ENCODE results near the gene ZNF366. TPM values are rescaled to one million over a fixed set of nuclear protein-coding genes. Genes with fewer than 3 reads are reported as not detected.

ZNF366 gene
- total RNA-seq, 6 experiments from 2014 or later = 0.77 to 2.3 (median 1.2) TPM

GRCh38 chr5:72531496-72532190, 24.4 kb upstream of the ZNF366 start:
- 80% methylated on average over 4 of the region's 4 CpGs for WGBS (ENCODE audit: insufficient coverage, low coverage, low lambda C conversion rate, missing lambda C conversion rate)
- no peak overlapping the region for H3K4me3 ChIP-seq
- ATAC-seq (no peak), DNase-seq (no peak)
- H3K4me1 ChIP-seq = no peaks in the 10 kb centered on the region
- H3K36me3 ChIP-seq = no peaks in the 10 kb centered on the region
- no peaks in the 10 kb centered on the region for H3K9me3 ChIP-seq
- TF ChIP-seq CTCF (IDR thresholded peaks at IDR 0.05) (no peak), POLR2A (IDR thresholded peaks at IDR 0.05) (no peak)
- intact Hi-C loops (cut with DNase I) = no loop called here
- H3K27me3 ChIP-seq = no peaks in the 10 kb centered on the region
- H3K27ac ChIP-seq = no peak overlapping the region

GRCh38 chr5:72530196-72530595, 23.0 kb upstream of the ZNF366 start:
- 81% methylated on average over 7 of the region's 7 CpGs for WGBS (ENCODE audit: insufficient coverage, low coverage, low lambda C conversion rate, missing lambda C conversion rate)

GRCh38 chr5:72529383-72529782, 22.2 kb upstream of the ZNF366 start:
- no peaks in the 10 kb centered on the region for H3K9me3 ChIP-seq
- intact Hi-C loops (cut with DNase I) = no loop called here
- DNase-seq (no peak), ATAC-seq (no peak)
- 83% methylated on average over 1 of the region's 2 CpGs for WGBS (ENCODE audit: insufficient coverage, low coverage, low lambda C conversion rate, missing lambda C conversion rate)
- no peaks in the 10 kb centered on the region for H3K27me3 ChIP-seq
- no peaks in the 10 kb centered on the region for H3K36me3 ChIP-seq
- TF ChIP-seq POLR2A (IDR thresholded peaks at IDR 0.05) = no peak
- no peak for TF ChIP-seq CTCF (IDR thresholded peaks at IDR 0.05)
- H3K4me1 ChIP-seq = no peaks in the 10 kb centered on the region
- no peak overlapping the region for H3K4me3 ChIP-seq
- H3K27ac ChIP-seq = no peak overlapping the region

More at GRCh38 chr5:72530196-72530595, 23.0 kb upstream of the ZNF366 start:
- TF ChIP-seq POLR2A (IDR thresholded peaks at IDR 0.05) (no peak), CTCF (IDR thresholded peaks at IDR 0.05) (no peak)
- no peak overlapping the region for H3K4me3 ChIP-seq
- H3K36me3 ChIP-seq = no peaks in the 10 kb centered on the region
- H3K27me3 ChIP-seq = no peaks in the 10 kb centered on the region
- H3K9me3 ChIP-seq = no peaks in the 10 kb centered on the region
- intact Hi-C loops (cut with DNase I) = no loop called here
- DNase-seq (no peak), ATAC-seq (no peak)
- no peak overlapping the region for H3K27ac ChIP-seq
- no peaks in the 10 kb centered on the region for H3K4me1 ChIP-seq

- Histone ChIP-seq H3K27ac (no peak overlapping the region), H3K36me3 (no peaks in the 10 kb centered on the region), H3K4me3 (no peak overlapping the region), H3K9me3 (no peaks in the 10 kb centered on the region), H3K27me3 (no peaks in the 10 kb centered on the region), H3K4me1 (no peaks in the 10 kb centered on the region)
- intact Hi-C loops (cut with DNase I) = no loop called here
- ATAC-seq (peak in 2 of 4 donors; percentile 30 to 38), DNase-seq (no peak)
- TF ChIP-seq CTCF (IDR thresholded peaks at IDR 0.05) = no peak
- TF ChIP-seq POLR2A (IDR thresholded peaks at IDR 0.05) = no peak
These were observed 18.6 kb upstream of the ZNF366 start for GRCh38 chr5:72525816-72526215.

Data from right lobe of liver (tissue), 6 donors.